Measurements from ENCODE around the gene EGFLAM. TPM values are rescaled to one million over a fixed set of nuclear protein-coding genes. Genes with fewer than 3 reads are reported as not detected.

Gene EGFLAM
- total RNA-seq, 1 donor from 2014 or later: 132 TPM

GRCh38 chr5:38468202-38468673 lies 209.9 kb downstream of the EGFLAM start:
- DNase-seq (ENCODE audit: low spot score): no peak

DNA sequence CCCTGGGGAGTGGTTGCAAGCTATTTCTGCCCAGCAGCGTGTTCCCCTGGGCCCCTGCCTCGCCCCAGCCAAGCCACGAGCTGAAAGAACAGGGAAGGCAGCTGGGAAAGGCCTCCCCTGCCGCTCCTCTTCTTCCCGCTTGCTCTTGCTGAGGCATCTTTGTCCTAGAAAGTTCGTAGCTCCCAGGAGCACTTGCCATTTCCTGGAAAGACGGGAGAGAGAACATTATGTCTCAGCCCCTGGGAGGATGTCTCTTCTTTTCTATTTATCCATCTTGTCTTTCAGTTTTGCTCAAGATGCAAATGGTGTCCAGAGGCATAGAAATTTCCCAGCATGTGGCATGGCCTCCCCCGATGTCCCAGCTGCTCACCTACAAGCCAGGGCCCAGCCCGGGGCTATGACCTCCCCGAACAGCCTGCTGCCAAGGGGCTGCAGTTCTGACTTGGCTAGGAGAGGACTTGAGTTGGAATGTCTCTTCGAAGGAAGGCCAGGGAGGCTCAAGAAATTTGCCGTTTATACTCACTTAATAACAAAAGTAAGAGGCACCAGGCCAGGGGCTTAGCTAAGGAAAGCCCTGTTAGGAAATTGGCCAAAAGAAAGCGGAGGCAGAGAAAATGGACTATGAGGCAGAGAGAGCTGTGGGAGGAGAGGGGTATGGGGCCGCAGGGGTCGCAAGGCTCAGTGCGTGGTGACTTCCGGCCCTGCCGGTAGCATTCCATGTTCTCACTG lies 210.8 kb downstream of the EGFLAM start:
- DNase-seq (ENCODE audit: low spot score): no peak

DNA sequence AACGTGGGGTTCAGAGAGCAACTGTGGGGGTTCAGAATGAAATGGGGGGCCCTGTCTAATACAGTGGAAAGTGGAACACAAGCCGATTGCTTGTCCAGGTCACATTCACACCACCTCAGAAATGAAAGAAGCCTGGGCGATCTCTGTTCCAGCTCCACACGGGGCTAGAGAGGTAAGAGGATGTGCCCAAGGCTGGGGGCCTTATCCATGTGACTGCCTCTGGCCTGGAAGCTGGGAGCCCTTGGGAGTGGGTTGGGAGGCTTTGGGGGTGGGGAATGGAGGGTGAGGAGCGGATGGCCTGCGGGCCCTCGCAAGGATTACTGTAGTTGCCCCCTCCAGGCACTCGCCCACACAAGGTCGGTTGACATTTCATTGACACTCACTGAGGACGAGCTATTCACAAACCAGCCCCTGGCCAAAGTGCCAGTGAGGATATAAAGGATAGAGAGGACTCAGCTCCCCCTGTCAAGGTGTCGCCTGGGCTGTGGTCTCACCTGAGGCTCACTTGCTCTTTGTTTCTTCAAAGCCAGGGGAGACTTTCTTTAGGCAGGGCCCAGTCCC lies 211.4 kb downstream of the EGFLAM start:
- DNase-seq (ENCODE audit: low spot score): no peak

GRCh38 chr5:38471709-38472108 lies 213.3 kb downstream of the EGFLAM start:
- no peak for DNase-seq (ENCODE audit: low spot score)

DNA sequence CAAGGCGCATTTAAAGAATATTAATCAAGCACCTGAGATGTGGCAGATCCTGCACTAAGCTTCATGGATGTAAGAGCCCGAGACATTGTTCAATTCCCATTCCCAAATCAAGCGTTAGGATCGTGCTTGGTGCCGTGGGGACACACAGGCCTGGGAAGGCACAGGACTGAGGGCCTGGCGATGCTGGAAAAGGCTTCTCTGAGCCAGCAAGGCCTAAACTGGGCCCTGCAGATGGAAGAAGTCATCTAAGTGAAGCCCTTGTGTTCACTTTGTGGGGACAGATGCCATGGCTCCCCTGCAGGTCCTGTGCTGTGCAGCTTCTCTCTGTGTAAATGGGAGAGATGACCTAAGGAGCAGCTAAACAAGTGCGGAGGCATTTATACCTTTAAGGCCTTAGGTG lies 214.2 kb downstream of the EGFLAM start:
- DNase-seq (ENCODE audit: low spot score): no peak

DNA sequence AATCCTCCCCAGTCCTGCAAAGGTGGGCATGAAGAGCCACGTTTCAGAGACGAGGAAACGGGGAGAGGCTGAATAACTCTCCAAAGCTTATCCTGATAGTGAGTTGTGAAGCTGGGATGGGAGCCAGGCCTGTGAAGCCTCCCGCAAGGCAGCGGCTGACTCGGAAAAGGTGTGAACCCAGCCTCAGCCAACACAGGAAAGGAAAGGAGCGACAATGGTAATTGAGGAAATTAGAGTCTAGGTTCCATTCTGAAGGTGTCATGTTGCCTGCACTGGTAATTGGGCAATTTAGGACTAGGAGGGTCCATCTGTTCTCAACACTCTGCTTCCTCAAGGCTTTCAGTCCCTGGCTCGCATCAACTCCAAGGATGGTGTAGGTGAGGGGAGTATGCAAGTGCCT lies 214.6 kb downstream of the EGFLAM start:
- DNase-seq (ENCODE audit: low spot score): no peak

DNA sequence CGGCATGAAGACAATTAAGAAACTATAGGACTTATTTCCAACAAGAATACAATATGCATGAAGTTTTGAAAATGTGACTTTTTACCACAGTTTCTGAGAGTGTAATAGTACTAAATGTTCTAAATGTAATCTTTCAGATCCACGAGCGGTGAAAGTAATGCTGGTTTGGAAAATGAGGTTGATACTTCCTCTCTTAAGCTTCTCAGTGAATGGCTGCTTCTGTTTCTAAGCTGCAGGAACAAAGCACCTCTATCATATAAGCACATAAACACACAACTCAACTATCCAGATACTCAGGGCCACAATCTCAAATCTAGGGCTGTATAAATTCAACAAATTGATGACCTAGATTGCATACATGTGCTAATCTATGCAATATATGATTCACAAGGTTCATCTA lies 219.8 kb downstream of the EGFLAM start:
- no peak for DNase-seq (ENCODE audit: low spot score)

- DNase-seq (ENCODE audit: low spot score): no peak
Observed at GRCh38 chr5:38478878-38479277, 220.5 kb downstream of the EGFLAM start.

- no peak for DNase-seq (ENCODE audit: low spot score)
Observed at GRCh38 chr5:38479315-38479904, 221.1 kb downstream of the EGFLAM start.

- no peak for DNase-seq (ENCODE audit: low spot score)
Observed at GRCh38 chr5:38483805-38484398, 225.5 kb downstream of the EGFLAM start.

GRCh38 chr5:38494175-38494574 lies 235.8 kb downstream of the EGFLAM start:
- DNase-seq (ENCODE audit: low spot score): no peak

DNA sequence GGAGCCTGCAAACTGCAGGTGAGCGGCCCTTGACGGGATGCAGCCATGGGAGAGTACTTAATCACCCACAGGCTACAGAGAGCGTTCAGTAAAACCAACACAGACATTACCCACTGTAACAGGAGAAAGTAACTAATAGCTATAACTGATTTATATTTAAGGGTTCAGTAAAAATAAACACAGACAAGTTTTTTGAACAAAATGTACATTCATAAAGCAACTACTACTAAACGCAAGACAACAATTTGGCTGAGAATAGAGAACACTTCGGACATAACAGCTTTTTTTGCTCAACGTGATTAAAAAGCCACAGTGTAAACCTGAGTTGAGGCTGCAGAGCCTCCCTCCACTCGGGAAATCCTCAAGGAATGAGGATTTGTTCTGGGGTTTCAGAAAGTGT lies 236.4 kb downstream of the EGFLAM start:
- DNase-seq (ENCODE audit: low spot score): no peak

GRCh38 chr5:38497946-38498345 lies 239.6 kb downstream of the EGFLAM start:
- DNase-seq (ENCODE audit: low spot score): no peak

GRCh38 chr5:38500573-38501260 lies 242.4 kb downstream of the EGFLAM start:
- DNase-seq (ENCODE audit: low spot score): no peak

DNA sequence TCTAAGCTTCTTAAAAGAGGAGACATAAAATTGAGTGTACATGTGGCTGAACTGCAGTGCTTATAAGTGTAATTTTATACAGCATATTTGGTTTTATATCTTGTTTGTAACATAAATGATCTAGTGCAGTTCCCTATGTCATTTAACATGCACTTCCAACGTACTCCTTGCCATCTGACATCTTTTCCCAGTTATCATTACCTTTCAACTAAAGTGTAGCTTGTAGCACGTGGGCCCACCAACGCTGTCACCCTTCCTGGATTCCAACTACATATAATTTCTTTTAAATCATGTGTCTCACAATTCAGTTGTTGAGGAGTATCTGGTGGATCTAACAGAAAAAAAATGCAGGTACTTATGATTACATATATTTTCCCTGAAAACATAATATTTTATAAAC lies 247.9 kb downstream of the EGFLAM start:
- DNase-seq (ENCODE audit: low spot score): no peak

DNA sequence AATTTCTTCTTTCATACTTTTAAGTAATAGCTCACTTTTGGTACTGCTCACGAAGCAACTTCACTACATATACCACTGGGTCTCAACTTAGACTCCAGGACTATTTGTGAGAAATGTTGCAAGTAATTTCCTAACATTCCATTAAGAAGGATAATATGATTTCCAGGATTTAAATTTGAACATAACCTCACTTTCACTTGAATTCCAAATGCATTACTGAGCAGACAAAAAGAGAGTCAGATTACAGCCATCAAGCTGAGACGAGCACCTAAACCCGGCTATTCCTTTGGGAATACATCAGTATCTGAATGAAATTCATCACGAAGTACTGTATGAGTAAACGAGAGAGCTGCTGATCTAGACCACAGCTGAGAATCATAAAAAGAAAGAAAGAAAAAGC lies 250.8 kb downstream of the EGFLAM start:
- DNase-seq (ENCODE audit: low spot score): no peak
